CD14-positive monocyte (primary cell): ENCODE measurements around the gene CNOT10. TPM values are rescaled to one million over a fixed set of nuclear protein-coding genes. Genes with fewer than 3 reads are reported as not detected.
A peak's percentile ranks its signal among the peaks of the same experiment; 100 is the strongest.
"Not testable (repeated sequence)": the region's sequence is repeated elsewhere in the genome, so short reads cannot be mapped to it uniquely, and the experiment has no call there.

Source experiments
- DNase-seq, 3 donors: peaks; one replicate each; pipeline ENCODE4 v3.0.0-alpha.2; 2011 to 2022
- H2AFZ ChIP-seq: 2 replicates; pipeline ENCODE4 v1.6.0; 2012; ENCODE audit warnings: mild to moderate bottlenecking, low read depth, low read length, inconsistent platforms; ENCODE audit not compliant: insufficient read depth, poor library complexity, severe bottlenecking
- H3K27ac ChIP-seq, 2 donors: 1 replicate in 1 of 2; 2 replicates in 1 of 2; pipeline ENCODE4 v1.5.1; 2012 to 2013; ENCODE audit warnings: low read length in 2 of 2, control low read depth in 1 of 2, inconsistent platforms in 1 of 2, low read depth in 1 of 2, mild to moderate bottlenecking in 1 of 2
- H3K27me3 ChIP-seq, 2 donors: one replicate each; pipeline versions ENCODE4 v1.6.0 to v1.6.1; 2011 to 2013; ENCODE audit warnings: low read length in 2 of 2; ENCODE audit not compliant: control insufficient read depth in 2 of 2, insufficient read depth in 2 of 2
- H3K36me3 ChIP-seq, 2 donors: replicated peaks in 1 of 2; 1 replicate in 1 of 2; 2 replicates in 1 of 2; pipeline versions ENCODE4 v1.5.1 to v1.6.1; 2012 to 2013; ENCODE audit warnings: low read length in 2 of 2, control low read depth in 1 of 2, inconsistent platforms in 1 of 2, mild to moderate bottlenecking in 1 of 2; ENCODE audit not compliant: insufficient read depth in 2 of 2, control insufficient read depth in 1 of 2
- H3K4me1 ChIP-seq, 2 donors: 1 replicate in 1 of 2; 2 replicates in 1 of 2; pipeline versions ENCODE4 v1.5.1 to v1.6.1; 2012 to 2013; ENCODE audit warnings: low read length in 2 of 2, control low read depth in 1 of 2, inconsistent platforms in 1 of 2, mild to moderate bottlenecking in 1 of 2, moderate library complexity in 1 of 2; ENCODE audit not compliant: insufficient read depth in 2 of 2, control insufficient read depth in 1 of 2
- H3K4me2 ChIP-seq: replicated peaks from 2 replicates; pipeline ENCODE3; 2012; ENCODE audit warnings: low read length, moderate library complexity, mild to moderate bottlenecking; ENCODE audit not compliant: poor library complexity, severe bottlenecking; ENCODE audit errors: extremely low read depth
- H3K4me3 ChIP-seq, 3 experiments: fragments of 200-600 bp in 1 of 3; sonication (generic) in 1 of 3; replicated peaks in 1 of 3; 1 replicate in 2 of 3; 2 replicates in 1 of 3; pipeline ENCODE4 v1.5.1; 2011 to 2013; ENCODE audit warnings: low read length in 3 of 3, mild to moderate bottlenecking in 3 of 3, control low read depth in 2 of 3, low read depth in 2 of 3, inconsistent platforms in 1 of 3, moderate library complexity in 1 of 3
- H3K79me2 ChIP-seq: 2 replicates; pipeline ENCODE4 v1.6.0; 2012; ENCODE audit warnings: mild to moderate bottlenecking, control low read depth, inconsistent platforms, low read length, moderate library complexity; ENCODE audit not compliant: insufficient read depth
- H3K9ac ChIP-seq: 2 replicates; pipeline ENCODE4 v1.6.0; 2017; ENCODE audit warnings: low read length, mild to moderate bottlenecking; ENCODE audit not compliant: insufficient read depth, poor library complexity, severe bottlenecking
- H3K9me3 ChIP-seq, 2 donors: replicated peaks in 1 of 2; 1 replicate in 1 of 2; 2 replicates in 1 of 2; pipeline versions ENCODE4 v1.5.1 to v1.6.1; 2012 to 2013; ENCODE audit warnings: low read length in 2 of 2, control low read depth in 1 of 2; ENCODE audit not compliant: control insufficient read depth in 1 of 2, insufficient read depth in 1 of 2
- H4K20me1 ChIP-seq: 2 replicates; pipeline ENCODE4 v1.6.0; 2012; ENCODE audit warnings: mild to moderate bottlenecking, low read length, control low read depth, moderate library complexity; ENCODE audit not compliant: insufficient read depth
- H3K27ac Mint-ChIP-seq, 7 donors: one replicate each; pipeline ENCODE4 v1.8.0; 2020; ENCODE audit warnings: mild to moderate bottlenecking in 7 of 7, mixed read lengths in 7 of 7, moderate library complexity in 6 of 7, inconsistent platforms in 2 of 7
- H3K27me3 Mint-ChIP-seq, 3 donors: one replicate each; pipeline ENCODE4 v1.8.0; 2021 to 2022; ENCODE audit warnings: low read depth in 3 of 3, mild to moderate bottlenecking in 3 of 3, mixed read lengths in 3 of 3, moderate library complexity in 3 of 3, inconsistent platforms in 1 of 3
- H3K36me3 Mint-ChIP-seq, 2 donors: one replicate each; pipeline ENCODE4 v1.8.0; 2020; ENCODE audit warnings: mixed read lengths in 2 of 2, inconsistent platforms in 1 of 2, mild to moderate bottlenecking in 1 of 2
- H3K4me1 Mint-ChIP-seq: one replicate; pipeline ENCODE4 v1.8.0; 2020; ENCODE audit warnings: mild to moderate bottlenecking, mixed read lengths
- H3K4me3 Mint-ChIP-seq, 2 donors: one replicate each; pipeline ENCODE4 v1.8.0; 2020; ENCODE audit warnings: mild to moderate bottlenecking in 2 of 2, mixed read lengths in 2 of 2, moderate library complexity in 1 of 2
- H3K9me3 Mint-ChIP-seq, 7 donors: one replicate each; pipeline ENCODE4 v1.8.0; 2020 to 2022; ENCODE audit warnings: mixed read lengths in 7 of 7, mild to moderate bottlenecking in 6 of 7, moderate library complexity in 6 of 7, inconsistent platforms in 2 of 7
- CTCF ChIP-seq: fragments of 200-600 bp; IDR thresholded peaks from one replicate; pipeline ENCODE4 v1.8.0; 2022; ENCODE audit warnings: antibody characterized with exemption, mild to moderate bottlenecking
- WGBS: methylation state at CpG from one replicate; pipeline ENCODE4 v1.1.5; 2013; ENCODE audit warnings: missing lambda C conversion rate; ENCODE audit not compliant: insufficient coverage; 5-methylcytosine and 5-hydroxymethylcytosine counted together
- intact Hi-C, 2 donors: fragments of 100-400 bp; cut with micrococcal nuclease; formaldehyde crosslinking; loops; one replicate each; pipeline versions ENCODE4 v1.15.0 to v1.15.1; 2023
- polyA plus RNA-seq, 3 donors: library from polyadenylated mRNA; depleted of rRNA in 1 of 3; unstranded in 2 of 3; stranded (reverse) in 1 of 3; fragments of 300-500 nt in 2 of 3; fragments of >200 nt in 1 of 3; fragmentation: Illumina TruSeq in 2 of 3; gene quantifications; 1 replicate in 2 of 3; 2 replicates in 1 of 3; pipeline ENCODE4 v1.2.3, GENCODE V29; 2012 to 2021

Gene CNOT10
- polyA plus RNA-seq, 3 donors = 17.9 to 21.5 (median 19.6) TPM

GRCh38 chr3:32662647-32663046 lies 22.3 kb upstream of the CNOT10 start:
- Histone ChIP-seq H3K79me2 (no peaks in the 10 kb centered on the region), H3K27ac (no peak overlapping the region), H3K4me1 (no peaks in the 10 kb centered on the region), H3K4me3 (no peak overlapping the region), H3K36me3 (no peaks in the 10 kb centered on the region), H3K4me2 (no peak overlapping the region), H3K9me3 (no peaks in the 10 kb centered on the region), H3K27me3 (no peaks in the 10 kb centered on the region), H3K9ac (no peak overlapping the region), H2AFZ (no peak overlapping the region), H4K20me1 (no peaks in the 10 kb centered on the region)
- TF ChIP-seq CTCF = no peak
- no peaks in the 10 kb centered on the region for H3K36me3 Mint-ChIP-seq
- DNase-seq = no peak
- H3K4me1 Mint-ChIP-seq = no peaks in the 10 kb centered on the region
- H3K9me3 Mint-ChIP-seq = peaks cover 0 to 3% (median 0%) of the 10 kb centered on the region in 7 donors
- H3K27ac Mint-ChIP-seq = no peak overlapping the region
- no peak overlapping the region for H3K4me3 Mint-ChIP-seq
- peaks cover 0 to 4% (median 1%) of the 10 kb centered on the region in 3 donors for H3K27me3 Mint-ChIP-seq
- intact Hi-C loops = loop anchor here in 1 of 2 donors (2.0 to 10.0 kb wide), 2 partner anchors 152 to 288 kb away; no protein-coding TSS in a partner anchor

- H4K20me1 ChIP-seq, H3K4me3 Mint-ChIP-seq, H3K27me3 ChIP-seq, H2AFZ ChIP-seq, H3K9me3 ChIP-seq, H3K4me2 ChIP-seq, H3K27me3 Mint-ChIP-seq, H3K36me3 ChIP-seq, H3K4me1 Mint-ChIP-seq, H3K4me1 ChIP-seq, H3K9ac ChIP-seq, H3K9me3 Mint-ChIP-seq, H3K27ac ChIP-seq, H3K4me3 ChIP-seq, H3K79me2 ChIP-seq, H3K36me3 Mint-ChIP-seq, H3K27ac Mint-ChIP-seq: not testable (repeated sequence)
- TF ChIP-seq CTCF = peak; percentile 61
- DNase-seq = peak; percentile 19 to 52 (median 31)
- intact Hi-C loops = loop anchor here in 1 of 2 donors (10.0 kb wide), 1 partner anchor 290 kb away; no protein-coding TSS in a partner anchor
- no CpG with 5 or more reads among the region's 5 CpGs for WGBS
Observed at GRCh38 chr3:32664630-32665075, 20.3 kb upstream of the CNOT10 start.
